Measurements from ENCODE around the gene UBN1. TPM values are rescaled to one million over a fixed set of nuclear protein-coding genes. Genes with fewer than 3 reads are reported as not detected.
A peak's percentile ranks its signal among the peaks of the same experiment; 100 is the strongest.

Gene UBN1
- total and polyA plus RNA-seq, 2 of the 13 experiments (the other 11 are each of a cell fraction or from before 2014, with no cell fraction given), result 10.6 to 23.5 TPM

- no peak for TF ChIP-seq CENPBD1 (CRISPR knock-in tag; IDR thresholded peaks at IDR 0.05; ENCODE audit: borderline replicate concordance, low read depth)
- no peak for TF ChIP-seq ZNF382 (CRISPR knock-in tag; IDR thresholded peaks at IDR 0.05; ENCODE audit: borderline replicate concordance)
- no peak for TF ChIP-seq ZNF816 (CRISPR knock-in tag; IDR thresholded peaks at IDR 0.05; ENCODE audit: borderline replicate concordance)
- no peak for TF ChIP-seq ZNF704 (CRISPR knock-in tag; IDR thresholded peaks at IDR 0.05; ENCODE audit: borderline replicate concordance)
- TF ChIP-seq ZFAT (CRISPR knock-in tag; conservative IDR thresholded peaks at IDR 0.05), result no peak
- TF ChIP-seq MAZ (IDR thresholded peaks at IDR 0.05; ENCODE audit: borderline replicate concordance, low read depth, low read length), result peak; percentile 51; the same call in 1 of the 2 replicates
- peak; percentile 60; the same call in 1 of the 2 replicates for TF ChIP-seq MAZ (CRISPR knock-in tag; IDR thresholded peaks at IDR 0.05; ENCODE audit: low read depth)
- TF ChIP-seq ZNF205 (CRISPR knock-in tag; IDR thresholded peaks at IDR 0.05), result 0 out of 2 replicates have a peak, but pooled peaks have one; percentile 22
- no peak for TF ChIP-seq ESRRA (CRISPR knock-in tag; IDR thresholded peaks at IDR 0.05; ENCODE audit: low read depth)
- TF ChIP-seq ZNF614 (CRISPR knock-in tag; IDR thresholded peaks at IDR 0.05; ENCODE audit: borderline replicate concordance), result 0 out of 2 replicates have a peak, but pooled peaks have one; percentile 41
- no peak for TF ChIP-seq ZNF260 (CRISPR knock-in tag; IDR thresholded peaks at IDR 0.05; ENCODE audit: borderline replicate concordance, low read depth)
- TF ChIP-seq YEATS4 (CRISPR knock-in tag; IDR thresholded peaks at IDR 0.05; ENCODE audit: borderline replicate concordance), result peak; percentile 54; the same call in 1 of the 2 replicates
- peak; percentile 45; the same call in 1 of the 2 replicates for TF ChIP-seq KMT2A (CRISPR knock-in tag; IDR thresholded peaks at IDR 0.05)
- TF ChIP-seq PATZ1 (CRISPR knock-in tag; IDR thresholded peaks at IDR 0.05), result peak; percentile 56
- TF ChIP-seq, protein P1, sequence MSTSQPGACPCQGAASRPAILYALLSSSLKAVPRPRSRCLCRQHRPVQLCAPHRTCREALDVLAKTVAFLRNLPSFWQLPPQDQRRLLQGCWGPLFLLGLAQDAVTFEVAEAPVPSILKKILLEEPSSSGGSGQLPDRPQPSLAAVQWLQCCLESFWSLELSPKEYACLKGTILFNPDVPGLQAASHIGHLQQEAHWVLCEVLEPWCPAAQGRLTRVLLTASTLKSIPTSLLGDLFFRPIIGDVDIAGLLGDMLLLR (CRISPR knock-in tag; IDR thresholded peaks at IDR 0.05), result 0 out of 2 replicates have a peak, but pooled peaks have one; percentile 33
- 0 out of 2 replicates have a peak, but pooled peaks have one; percentile 64 for TF ChIP-seq ERF (CRISPR knock-in tag; IDR thresholded peaks at IDR 0.05)
- no peak for TF ChIP-seq ZBTB20 (CRISPR knock-in tag; IDR thresholded peaks at IDR 0.05; ENCODE audit: borderline replicate concordance, low read depth)
- no peak for TF ChIP-seq FOXP1 (IDR thresholded peaks at IDR 0.05)
- TF ChIP-seq FOXP1 (CRISPR knock-in tag; IDR thresholded peaks at IDR 0.05), result no peak
- TF ChIP-seq MBD4 (IDR thresholded peaks at IDR 0.05; ENCODE audit: borderline replicate concordance, low read length), result no peak
- no peak for TF ChIP-seq ZNF354B (CRISPR knock-in tag; IDR thresholded peaks at IDR 0.05)
- TF ChIP-seq TRIM24 (CRISPR knock-in tag; IDR thresholded peaks at IDR 0.05), result no peak
- TF ChIP-seq ZNF598 (CRISPR knock-in tag; IDR thresholded peaks at IDR 0.05; ENCODE audit: borderline replicate concordance), result no peak
- peak; percentile 45; the same call in 1 of the 2 replicates for TF ChIP-seq TBX2 (CRISPR knock-in tag; IDR thresholded peaks at IDR 0.05; ENCODE audit: borderline replicate concordance)
- no peak for TF ChIP-seq ZFP82 (CRISPR knock-in tag; IDR thresholded peaks at IDR 0.05; ENCODE audit: borderline replicate concordance)
- TF ChIP-seq HNRNPUL1 (IDR thresholded peaks at IDR 0.05; ENCODE audit: low read depth, low read length), result no peak
- TF ChIP-seq ZNF510 (CRISPR knock-in tag; IDR thresholded peaks at IDR 0.05; ENCODE audit: low read depth), result no peak
- TF ChIP-seq ZNF3 (CRISPR knock-in tag; IDR thresholded peaks at IDR 0.05), result no peak
These were observed 44.5 kb upstream of the UBN1 start (continued) for GRCh38 chr16:4802659-4803287.

All from HepG2 (cell line).